ENCODE data around the gene SRXN1. TPM values are rescaled to one million over a fixed set of nuclear protein-coding genes. Genes with fewer than 3 reads are reported as not detected.

SRXN1 gene
- total RNA-seq, result 13.3 to 13.6 TPM (median 13.5 TPM) in 3 replicates

- peaks cover 22% of the 10 kb centered on the region for H3K4me1 Mint-ChIP-seq
Observed at GRCh38 chr20:653110-653589, at the start of gene SRXN1. SRXN1 (minus strand) TSS chr20:653200; CDS start chr20:653185, 15 bp downstream.

DNA sequence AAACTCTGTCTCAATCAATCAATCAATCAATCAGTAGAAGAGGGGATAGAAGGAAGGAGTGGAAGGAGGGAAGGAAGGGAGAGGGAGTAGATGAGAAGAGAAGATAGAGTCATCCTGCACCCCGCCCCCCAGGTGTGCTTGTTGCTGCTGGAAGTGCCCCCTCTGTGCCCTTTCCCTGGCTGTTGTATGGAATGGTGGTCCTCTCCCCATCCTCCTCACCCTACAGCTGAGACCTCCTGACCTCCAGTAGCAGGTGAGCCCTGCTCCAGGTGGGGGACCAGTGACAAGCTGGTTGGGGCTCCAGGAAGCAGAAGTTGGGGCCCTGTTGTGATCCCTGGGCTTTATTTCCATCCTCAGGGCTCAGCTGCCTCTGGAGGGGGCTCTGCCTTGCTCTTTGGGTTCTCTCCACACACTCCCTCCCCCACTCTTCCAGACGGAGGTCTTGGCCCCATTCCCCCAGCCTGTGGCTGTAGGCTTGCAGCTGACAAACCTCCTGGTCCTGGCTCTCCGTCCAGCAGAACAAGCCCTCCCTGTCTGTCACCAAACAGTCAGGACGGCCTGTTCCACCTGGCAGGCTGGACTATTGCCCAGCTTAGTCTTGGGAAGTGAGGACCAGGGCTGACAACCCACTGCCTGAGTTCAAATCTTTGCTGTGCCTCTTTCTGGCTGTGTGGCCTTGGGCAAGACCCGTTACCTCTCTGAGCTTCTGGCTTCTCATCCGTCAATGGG lies 48.6 kb upstream of the SRXN1 start:
- H3K4me1 Mint-ChIP-seq, result no peaks in the 10 kb centered on the region
- H3K27ac Mint-ChIP-seq, result no peak overlapping the region
- no peak for TF ChIP-seq CTCF (IDR thresholded peaks at IDR 0.05; ENCODE audit: unreplicated experiment)
- no peak for DNase-seq (ENCODE audit: low spot score in 2 of 2, unreplicated experiment in 2 of 2)
- no peaks in the 10 kb centered on the region for H3K36me3 Mint-ChIP-seq
- no peak overlapping the region for H3K4me3 Mint-ChIP-seq
- peaks cover 55% of the 10 kb centered on the region for H3K27me3 Mint-ChIP-seq (ENCODE audit: low read depth)
- H3K9me3 Mint-ChIP-seq, result no peaks in the 10 kb centered on the region

More at GRCh38 chr20:653110-653589, at the start of gene SRXN1:
- H3K27ac Mint-ChIP-seq, result peak within 1 kb of the TSS; percentile 31
- H3K27me3 Mint-ChIP-seq (ENCODE audit: low read depth), result peaks cover 4% of the 10 kb centered on the region
- TF ChIP-seq CTCF (IDR thresholded peaks at IDR 0.05; ENCODE audit: unreplicated experiment), result peak; percentile 54
- peaks cover 18% of the 10 kb centered on the region for H3K36me3 Mint-ChIP-seq
- DNase-seq (ENCODE audit: low spot score in 2 of 2, unreplicated experiment in 2 of 2), result peak; percentile 75 to 81
- no peaks in the 10 kb centered on the region for H3K9me3 Mint-ChIP-seq
- H3K4me3 Mint-ChIP-seq, result peak within 1 kb of the TSS; percentile 70

- Mint-ChIP-seq H3K9me3 (no peaks in the 10 kb centered on the region), H3K27me3 (ENCODE audit: low read depth) (peaks cover 55% of the 10 kb centered on the region), H3K4me1 (no peaks in the 10 kb centered on the region), H3K4me3 (no peak overlapping the region), H3K36me3 (no peaks in the 10 kb centered on the region), H3K27ac (no peak overlapping the region)
- TF ChIP-seq CTCF (IDR thresholded peaks at IDR 0.05; ENCODE audit: unreplicated experiment), result no peak
- DNase-seq (ENCODE audit: low spot score in 2 of 2, unreplicated experiment in 2 of 2), result no peak
Observed at GRCh38 chr20:699811-700338, 46.9 kb upstream of the SRXN1 start.

DNA sequence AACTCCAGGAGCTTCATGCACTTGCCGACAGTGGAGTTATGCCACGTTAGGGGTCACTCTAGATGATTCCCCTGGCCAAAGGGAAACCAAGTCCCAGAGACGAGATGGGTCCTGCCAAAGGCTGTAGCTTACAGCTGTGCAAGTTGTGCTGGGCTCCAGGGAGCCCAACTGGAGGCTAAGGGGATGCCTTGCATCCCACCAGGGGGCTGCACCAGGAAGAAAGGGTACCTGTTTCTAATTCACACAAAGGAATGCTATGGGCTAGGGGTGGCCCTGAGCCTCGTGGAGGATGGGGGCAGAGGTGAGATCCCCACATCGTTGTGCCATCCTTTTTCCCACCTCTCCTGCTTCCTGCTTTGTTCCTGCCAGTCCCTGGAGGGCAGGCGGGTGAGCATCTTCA lies 46.3 kb upstream of the SRXN1 start:
- Mint-ChIP-seq H3K9me3 (no peaks in the 10 kb centered on the region), H3K27me3 (ENCODE audit: low read depth) (peaks cover 51% of the 10 kb centered on the region), H3K36me3 (no peaks in the 10 kb centered on the region), H3K4me3 (no peak overlapping the region), H3K4me1 (no peaks in the 10 kb centered on the region), H3K27ac (no peak overlapping the region)
- no peak for TF ChIP-seq CTCF (IDR thresholded peaks at IDR 0.05; ENCODE audit: unreplicated experiment)
- DNase-seq (ENCODE audit: low spot score in 2 of 2, unreplicated experiment in 2 of 2), result no peak

- TF ChIP-seq CTCF (IDR thresholded peaks at IDR 0.05; ENCODE audit: unreplicated experiment), result no peak
- no peaks in the 10 kb centered on the region for H3K4me1 Mint-ChIP-seq
- no peak for DNase-seq (ENCODE audit: low spot score in 2 of 2, unreplicated experiment in 2 of 2)
- peaks cover 54% of the 10 kb centered on the region for H3K27me3 Mint-ChIP-seq (ENCODE audit: low read depth)
- H3K27ac Mint-ChIP-seq, result no peak overlapping the region
- H3K9me3 Mint-ChIP-seq, result no peaks in the 10 kb centered on the region
- H3K36me3 Mint-ChIP-seq, result no peaks in the 10 kb centered on the region
- H3K4me3 Mint-ChIP-seq, result no peak overlapping the region
Observed at GRCh38 chr20:698276-698675, 45.3 kb upstream of the SRXN1 start.

All from mesothelial cell of epicardium (in vitro differentiated cells).